UCSD-AML1 (cell line): ENCODE results near the gene SLC19A1.

Source experiments
- DNase-seq: peaks from one replicate; lab custom pipeline; 2025; ENCODE audit not compliant: unreplicated experiment; lab: John Stamatoyannopoulos, UW

Gene SLC19A1

DNA sequence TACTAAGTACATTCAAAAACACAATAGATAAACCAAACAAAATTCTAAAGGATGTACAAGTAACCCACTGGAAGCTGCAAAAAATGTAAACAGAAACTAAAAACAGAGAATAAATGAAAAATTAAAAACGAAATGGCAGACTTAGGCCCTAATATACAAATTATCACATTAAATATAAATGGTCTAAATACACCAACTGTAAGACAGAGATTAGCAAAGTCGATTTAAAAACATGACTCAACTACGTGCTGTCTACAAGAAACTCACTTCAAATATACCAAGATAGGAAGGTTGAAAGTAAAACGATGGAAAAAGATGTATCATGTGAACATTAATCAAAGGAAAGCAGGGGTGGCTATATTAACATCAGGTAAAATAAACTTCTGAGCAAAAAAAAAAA is 23.1 kb downstream of the SLC19A1 start:
- no peak for DNase-seq

DNA sequence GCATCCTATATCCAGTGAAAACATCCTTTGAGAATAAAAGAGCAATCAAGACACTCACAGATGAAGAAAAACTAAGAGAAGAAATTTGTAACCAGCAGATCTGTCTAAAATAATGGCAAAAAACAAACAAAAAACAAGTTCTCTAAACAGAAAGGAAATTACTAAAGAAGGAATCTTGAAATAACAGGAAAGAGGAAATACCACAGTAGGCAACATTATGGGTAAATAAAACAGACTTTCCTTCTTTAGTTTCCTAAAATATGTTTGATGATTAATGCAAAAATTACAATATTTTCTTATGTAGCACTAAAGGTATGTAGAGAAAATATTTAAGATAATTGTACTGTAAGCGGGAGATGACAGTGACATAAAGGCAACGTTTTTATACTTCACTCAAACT is 23.5 kb downstream of the SLC19A1 start:
- DNase-seq, result no peak

DNA sequence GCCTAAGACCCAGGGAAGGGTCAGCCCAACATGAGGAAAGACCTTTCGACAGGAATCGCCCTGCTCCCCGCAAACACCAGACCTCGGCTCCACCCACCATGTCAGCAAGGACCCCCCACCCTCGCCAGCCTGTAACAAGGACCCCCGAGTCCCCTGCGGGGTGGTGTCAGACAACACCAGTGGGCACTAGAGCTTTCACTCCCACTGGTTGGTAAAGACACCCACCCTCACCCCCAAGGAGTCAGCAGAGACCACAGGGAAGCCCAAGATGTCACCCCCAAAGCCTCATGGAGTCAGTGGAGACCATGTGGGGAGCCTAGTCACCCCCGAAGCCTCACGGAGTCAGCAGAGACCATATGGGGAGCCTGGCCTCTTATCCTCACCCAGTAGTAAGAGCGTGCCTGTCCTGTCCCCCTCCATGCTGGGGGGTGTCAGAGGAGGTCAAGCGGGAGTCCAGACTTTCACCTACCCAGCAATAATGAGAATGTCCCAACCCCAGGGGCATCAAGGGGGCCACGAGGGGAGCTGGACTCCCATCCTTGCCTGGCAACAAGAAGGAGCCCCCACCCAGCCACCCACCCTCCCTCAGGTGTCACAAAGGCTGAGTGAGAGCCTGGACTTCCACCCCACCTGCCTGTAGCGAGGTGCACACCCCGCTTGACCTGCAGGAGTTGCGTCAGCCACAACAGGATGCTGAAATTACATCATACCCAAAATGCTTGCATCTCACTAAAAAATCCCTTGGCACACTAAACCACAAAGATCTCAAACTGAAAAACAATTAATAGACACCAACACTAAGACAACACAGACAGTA is 24.8 kb downstream of the SLC19A1 start:
- no peak for DNase-seq

DNA sequence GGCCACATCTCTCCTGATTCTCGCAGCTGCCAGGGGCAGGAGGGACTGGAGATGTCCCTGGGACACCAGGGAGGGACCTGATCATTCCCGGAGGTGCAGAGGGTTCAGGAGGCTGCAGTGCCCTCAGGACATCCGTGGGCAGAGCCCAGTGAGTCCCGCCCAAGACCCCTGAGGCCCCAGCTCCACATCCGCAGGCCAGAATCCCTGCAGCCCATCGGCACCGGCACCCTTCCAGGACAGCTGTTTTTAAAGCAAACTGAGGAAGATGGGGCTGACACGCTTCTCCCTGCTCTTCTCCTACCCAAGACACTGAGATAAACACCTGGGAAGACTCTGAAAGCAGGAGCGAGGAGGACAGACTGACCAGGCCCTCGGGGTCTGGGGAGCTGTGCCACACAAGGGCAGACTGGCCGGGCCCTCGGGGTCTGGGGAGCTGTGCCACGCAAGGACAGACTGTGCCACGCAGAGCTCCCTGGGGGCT is 25.5 kb downstream of the SLC19A1 start:
- DNase-seq, result no peak

DNA sequence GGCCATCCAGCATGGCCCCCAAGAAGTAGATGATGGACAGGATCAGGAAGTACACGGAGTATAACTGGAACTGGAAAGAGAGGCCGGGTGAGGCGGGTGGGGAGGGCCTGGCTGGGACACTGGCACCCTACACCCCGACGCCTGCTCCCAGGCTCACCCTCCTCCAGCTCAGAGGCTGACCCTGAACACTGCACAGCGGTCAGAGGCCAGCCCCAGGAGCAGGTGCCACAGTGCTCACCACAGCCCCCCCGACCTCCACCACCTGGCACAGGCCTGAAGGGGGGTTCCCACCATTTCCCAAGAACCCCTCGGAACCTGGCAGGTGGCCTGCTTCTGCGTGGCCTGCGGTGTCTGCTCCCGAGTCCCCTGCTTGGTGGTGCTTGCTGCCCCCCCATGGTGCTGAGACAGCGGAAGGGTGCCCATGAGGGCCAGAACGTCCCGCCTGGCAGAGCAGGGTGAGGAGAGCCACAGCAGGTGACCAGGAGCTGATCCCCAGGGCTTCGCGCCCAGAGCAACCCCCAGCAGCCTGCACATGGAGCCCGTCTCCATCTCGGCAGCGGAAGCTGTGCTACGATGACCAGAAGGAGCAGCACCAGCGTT is 26.1 kb downstream of the SLC19A1 start:
- no peak for DNase-seq

DNA sequence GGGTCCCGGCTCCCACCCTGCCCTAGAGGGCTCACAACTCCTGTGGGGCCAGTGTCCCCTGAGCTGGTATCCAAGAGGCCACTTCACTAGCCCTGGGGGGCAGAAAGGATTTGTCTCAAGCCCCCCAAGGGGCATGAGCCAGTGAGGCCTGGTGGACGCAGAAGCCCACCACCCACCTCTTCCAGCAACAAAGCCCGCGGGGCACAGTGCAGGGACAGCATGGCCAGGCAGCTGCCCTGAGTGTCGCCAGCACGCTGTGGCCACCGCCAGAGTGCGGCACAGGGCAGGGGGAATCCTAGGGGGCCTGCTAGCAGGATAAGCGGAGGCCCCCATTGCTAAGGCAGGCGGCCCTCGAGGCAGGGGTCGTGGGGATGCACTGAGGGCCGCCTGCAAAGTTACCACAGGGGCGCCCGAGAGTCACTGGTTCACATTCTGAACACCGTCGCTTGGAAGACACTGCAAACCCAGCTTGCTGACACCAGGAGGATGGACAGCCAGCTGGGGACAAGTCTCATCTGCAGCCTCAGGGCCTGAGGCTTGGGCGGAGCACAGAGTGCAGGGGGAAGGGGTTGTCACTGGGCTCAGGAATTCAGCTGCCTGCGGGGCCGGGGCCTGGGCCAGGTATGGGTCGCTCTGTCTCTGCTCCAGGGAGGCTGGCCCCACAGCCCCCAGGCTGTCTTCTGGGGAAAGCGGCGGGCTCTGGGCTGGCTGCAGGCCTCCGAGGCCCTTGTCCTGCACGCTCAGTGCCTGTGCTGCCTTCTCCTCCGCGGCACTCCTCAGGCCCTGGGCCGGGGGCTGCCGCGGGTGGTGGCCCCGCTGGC is 26.8 kb downstream of the SLC19A1 start:
- DNase-seq, result no peak

DNA sequence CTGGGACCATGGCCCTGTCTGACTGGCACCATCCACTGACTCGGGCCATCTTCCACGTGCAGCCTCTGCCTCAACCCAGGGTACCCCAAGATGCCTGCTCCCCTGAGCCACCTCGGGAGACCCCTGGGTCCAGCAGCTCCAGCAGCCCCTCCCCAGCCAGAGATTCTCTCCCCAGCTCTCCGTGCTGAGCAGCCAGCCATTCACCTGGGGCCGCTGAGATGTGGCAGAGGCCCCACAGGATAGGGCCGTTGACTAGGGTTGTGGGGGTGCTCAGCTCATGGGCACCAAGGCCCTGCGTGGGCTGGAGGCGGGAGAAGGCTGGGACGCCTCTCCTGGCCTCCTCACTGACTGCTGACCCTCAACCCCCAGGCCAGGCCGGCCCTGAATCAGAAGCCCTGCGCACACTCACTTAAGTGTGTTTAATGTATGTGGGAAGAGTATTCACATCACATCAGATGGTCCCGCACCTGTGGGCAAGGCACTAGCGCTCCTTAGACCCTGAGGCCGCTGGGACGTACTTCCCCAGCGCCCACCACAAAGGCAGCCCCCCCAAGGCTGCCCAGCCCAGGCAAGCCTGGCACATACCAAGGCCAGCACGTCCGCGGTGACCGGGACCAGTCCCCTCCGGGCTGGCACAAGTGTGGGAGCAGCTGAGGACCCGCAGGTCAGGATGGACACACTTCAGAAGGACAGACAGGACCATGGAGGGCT is 27.8 kb downstream of the SLC19A1 start:
- DNase-seq, result no peak

DNA sequence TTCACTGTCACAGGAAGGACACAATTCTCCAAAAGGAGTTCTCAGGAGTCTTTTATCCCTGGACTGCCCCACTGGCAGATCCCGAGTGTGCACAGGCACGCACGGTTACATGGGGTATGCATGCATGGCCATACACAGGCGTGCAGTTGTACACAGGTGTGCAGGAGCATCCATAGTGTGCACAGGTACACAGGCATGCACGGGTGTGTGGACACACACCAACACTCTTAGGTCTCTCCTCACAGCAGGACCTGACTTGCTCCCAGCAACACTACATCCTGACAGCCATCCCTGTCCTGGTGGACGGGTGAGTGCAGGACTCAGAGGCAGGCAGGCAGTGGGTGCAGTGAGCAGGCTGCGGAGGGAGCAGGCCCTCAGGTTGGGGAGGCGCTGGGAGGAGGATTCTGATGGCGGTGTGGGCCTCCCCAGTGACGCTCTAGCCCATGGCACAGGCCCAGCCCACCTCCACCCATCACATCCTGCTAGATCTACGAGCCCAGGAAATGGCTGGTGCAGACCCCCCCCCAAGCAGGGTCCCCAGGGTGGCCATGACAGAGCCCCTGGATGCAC is 28.4 kb downstream of the SLC19A1 start:
- no peak for DNase-seq

DNA sequence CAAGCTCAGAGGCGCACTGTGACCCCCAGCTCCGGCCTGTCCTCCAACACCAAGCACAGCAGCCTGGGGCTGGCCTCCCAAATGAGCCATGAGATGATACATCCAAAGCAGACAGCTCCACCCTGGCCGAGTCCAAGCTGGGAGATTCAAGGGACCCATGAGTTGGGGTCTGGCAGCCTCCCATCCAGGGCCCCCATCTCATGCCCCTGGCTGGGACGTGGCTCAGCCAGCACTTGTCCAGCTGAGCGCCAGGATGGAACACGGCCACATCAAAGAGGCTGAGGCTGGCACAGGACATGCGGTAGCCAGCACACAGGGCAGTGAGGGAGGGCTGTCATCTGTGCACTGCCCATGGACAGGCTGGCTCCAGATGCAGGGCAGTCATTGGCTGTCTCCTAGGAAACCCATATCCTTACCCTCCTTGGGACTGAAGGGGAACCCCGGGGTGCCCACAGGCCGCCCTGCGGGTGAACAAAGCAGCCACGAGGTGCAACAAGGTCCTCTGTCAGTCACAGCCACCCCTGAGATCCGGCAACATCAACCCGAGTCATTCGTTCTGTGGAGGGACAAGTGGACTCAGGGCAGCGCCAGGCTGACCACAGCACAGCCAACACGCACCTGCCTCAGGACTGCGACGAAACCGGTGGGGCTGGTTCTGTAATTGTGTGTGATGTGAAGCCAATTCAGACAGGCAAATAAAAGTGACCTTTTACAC is 29.1 kb downstream of the SLC19A1 start:
- DNase-seq, result no peak

DNA sequence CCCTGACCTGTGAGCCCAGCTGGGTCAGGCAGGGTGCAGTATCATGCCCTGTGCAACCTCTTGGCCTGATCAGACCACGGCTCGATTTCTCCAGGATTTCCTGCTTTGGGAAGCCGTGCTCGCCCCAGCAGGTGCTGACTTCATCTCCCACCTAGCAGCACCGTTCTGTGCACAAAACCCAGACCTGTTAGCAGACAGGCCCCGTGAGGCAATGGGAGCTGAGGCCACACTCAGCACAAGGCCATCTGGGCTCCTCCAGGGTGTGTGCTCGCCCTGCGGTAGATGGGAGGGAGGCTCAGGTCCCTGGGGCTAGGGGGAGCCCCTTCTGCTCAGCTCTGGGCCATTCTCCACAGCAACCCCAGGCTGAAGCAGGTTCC is 29.6 kb downstream of the SLC19A1 start:
- DNase-seq, result no peak

DNA sequence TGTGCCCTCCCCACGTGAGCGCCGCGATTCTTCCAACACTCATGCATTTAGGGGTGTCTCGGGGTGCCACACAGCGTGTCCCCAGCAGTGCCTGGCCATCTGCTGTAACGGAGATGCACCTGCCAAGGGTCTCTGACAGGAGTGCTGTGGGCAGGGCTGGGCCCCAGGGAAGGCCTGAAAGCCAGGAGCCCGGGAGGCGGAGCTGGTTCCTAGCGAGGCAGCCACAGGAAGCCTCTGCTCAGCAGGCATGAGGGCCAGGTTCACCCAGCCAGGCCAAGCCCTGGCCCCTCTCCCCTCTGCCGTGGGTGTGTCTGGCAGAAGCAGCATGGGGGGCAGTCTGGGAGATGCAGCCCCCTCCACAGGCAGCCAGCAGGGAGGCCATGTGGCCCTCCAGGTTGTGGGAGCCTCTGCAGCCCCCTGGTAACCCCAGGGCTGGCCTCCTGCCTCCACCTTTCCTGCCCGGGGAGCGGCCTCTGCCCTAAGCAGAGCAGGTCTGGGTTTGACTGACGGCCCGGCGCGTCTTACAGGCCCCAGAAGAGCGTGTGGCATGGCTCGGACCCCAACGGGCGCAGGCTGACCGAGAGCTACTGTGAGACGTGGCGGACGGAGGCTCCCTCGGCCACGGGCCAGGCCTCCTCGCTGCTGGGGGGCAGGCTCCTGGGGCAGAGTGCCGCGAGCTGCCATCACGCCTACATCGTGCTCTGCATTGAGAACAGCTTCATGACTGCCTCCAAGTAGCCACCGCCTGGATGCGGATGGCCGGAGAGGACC is 30.4 kb downstream of the SLC19A1 start:
- no peak for DNase-seq

DNA sequence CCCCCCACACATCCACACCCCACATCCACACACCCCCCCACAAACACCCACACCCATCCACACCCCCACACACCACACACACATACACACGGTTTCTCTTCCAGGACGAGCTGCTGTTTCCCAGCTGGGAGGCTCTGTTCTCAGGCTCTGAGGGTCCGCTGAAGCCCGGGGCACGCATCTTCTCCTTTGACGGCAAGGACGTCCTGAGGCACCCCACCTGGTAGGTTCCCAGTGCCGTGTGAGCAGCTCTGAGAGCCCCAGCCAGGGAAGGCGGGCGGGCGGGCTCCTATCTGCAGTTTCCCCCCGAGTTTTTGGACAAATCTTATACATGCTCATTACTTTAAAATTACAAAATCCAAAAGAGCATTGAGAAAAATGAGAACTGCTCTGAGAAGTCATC is 31.2 kb downstream of the SLC19A1 start:
- no peak for DNase-seq

DNA sequence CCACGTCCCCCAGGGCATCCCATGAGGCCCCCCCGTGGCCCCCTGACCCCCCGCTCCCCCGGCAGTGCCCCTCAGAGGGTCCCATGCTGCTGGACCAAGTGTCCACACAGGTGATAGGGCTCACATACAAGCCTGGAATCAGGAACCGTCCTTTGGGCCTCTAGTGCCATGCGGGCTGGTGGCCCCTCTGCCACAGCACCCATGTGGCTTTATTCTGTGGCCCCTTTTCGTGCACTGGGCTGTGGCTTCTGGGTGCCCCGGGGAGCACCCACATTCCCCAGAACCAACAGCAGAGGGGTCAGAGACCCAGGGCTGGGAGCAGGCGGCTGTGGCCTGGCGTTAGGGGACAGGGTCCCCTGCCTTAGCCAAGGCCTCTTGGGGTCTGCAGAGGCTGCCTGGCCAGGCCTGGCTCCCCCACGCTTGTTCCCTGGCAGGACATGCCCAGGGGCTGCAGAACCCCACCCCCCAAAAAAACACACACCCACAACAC is 31.7 kb downstream of the SLC19A1 start:
- no peak for DNase-seq

DNA sequence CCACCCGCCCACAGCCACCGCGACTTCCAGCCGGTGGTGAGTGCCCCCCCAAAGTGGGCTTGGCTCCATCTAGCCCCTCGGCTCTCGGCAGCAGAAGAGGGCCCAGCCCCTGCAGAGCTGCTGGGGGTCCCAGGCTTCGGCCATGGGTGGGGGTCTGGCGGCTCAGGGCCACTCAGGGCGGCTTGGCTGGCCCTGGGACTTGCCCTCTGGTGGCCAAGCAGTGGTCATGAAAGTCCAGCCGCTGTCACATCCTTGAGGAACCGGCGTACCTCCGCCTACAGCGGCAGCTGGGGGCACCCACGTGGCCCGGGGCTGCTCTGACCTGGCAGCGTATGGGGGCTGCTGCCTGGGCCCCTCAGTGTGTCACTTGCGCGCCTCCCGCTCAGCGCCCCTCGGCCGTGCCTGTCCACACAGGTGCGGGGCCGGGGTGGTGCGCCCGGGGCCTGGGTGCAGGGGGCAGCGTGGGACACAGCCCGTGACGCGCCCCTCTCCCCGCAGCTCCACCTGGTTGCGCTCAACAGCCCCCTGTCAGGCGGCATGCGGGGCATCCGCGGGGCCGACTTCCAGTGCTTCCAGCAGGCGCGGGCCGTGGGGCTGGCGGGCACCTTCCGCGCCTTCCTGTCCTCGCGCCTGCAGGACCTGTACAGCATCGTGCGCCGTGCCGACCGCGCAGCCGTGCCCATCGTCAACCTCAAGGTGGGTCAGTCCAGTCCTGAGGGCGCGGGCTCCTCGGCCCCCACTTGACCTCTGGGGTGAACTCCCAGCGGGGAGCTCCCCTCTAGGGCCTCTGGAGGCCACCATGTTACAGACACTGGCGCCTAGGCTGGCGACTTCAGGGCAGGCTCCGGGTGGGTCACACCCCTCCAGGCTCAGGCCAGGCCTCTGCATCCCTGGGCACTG is 32.4 kb downstream of the SLC19A1 start:
- DNase-seq, result no peak

DNA sequence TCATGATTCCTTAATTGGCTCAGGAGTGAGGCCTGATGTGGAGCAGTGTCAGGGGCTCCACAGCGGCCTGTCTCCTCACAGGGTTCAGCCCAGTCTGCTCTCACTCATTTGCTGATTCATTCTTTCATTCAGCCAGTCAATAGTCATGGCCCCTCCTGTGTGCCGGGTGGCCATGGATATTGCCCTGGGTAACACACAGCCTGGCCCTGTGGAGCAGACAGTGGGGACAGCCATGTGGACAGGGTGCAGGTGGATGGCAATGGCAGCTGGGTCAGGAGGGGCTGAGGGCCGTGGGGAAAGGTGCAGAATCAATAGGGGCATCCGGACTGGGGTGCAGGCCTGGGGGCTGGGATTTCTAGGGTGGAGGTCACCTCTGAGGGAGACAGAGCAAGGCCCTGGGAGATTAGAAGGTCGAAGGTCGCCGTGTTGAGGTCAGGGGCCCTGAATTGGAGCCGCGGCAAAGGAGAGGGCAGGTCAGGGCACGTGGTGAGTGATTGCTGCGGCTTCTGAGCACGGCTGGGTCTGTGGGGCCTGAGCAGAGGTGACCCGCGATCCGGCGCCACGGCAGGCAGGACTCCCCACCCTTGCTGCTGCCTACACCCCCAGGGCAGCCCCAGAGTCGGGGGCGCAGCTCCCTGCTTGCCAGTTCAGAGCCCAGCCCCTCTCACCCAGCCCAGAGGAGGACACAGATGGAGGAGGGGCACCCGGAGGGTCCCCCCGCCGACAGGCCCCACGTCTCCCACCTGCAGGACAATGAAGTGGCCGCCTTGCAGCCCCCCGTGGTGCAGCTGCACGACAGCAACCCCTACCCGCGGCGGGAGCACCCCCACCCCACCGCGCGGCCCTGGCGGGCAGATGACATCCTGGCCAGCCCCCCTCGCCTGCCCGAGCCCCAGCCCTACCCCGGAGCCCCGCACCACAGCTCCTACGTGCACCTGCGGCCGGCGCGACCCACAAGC is 33.4 kb downstream of the SLC19A1 start:
- no peak for DNase-seq

DNA sequence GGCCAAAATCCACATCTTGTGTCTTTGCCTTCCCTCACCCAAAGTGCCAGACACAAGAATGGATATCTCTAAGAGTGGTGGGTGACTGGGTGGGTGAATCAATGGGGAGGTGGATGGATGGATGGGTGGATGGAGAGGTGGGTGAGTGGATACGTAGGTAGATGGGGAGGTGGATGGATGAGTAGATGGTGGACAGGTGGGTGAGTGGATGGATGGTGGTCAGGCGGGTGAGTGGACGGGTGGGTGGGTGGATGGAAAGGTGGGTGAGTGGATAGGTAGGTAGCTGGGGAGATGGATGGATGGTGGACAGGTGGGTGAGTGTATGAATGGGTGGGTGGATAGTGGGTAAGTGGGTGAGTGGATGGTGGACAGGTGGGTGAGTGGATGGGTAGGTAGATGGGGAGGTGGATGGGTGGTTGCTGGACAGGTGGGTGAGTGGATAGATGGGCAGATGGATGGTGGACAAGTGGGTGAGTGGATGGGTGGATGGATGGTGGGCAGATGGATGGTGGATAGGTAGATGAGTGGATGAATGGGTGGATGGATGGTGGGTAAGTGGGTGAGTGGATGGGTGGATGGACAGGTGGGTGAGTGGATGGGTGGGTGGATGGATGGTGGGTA is 34.2 kb downstream of the SLC19A1 start:
- no peak for DNase-seq

DNA sequence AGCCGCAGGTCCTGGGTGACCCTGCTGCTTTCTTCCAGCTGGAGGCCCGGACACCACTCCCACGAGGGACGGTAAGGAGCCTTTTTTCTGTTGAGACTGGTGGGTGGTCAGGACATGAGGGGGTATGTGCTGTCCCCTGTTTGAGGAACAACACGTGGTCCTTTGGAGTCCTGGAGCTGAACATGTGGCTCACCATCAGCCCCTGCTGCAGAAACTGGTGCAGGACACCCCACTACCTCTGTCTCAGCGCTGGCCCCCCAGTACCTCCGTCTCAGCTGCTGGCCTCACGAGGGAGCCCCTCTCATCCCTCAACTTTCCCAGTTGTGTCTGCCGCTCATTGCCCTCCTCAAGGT is 34.7 kb downstream of the SLC19A1 start:
- no peak for DNase-seq
